DOHH2 (cell line): ENCODE data around the gene DYNLRB2.

ENCODE experiments used
- CTCF ChIP-seq: fragments of 200-600 bp; sonication (generic); IDR thresholded peaks from one replicate; pipeline ENCODE4 v1.5.1; 2014; ENCODE audit warnings: antibody characterized with exemption, mild to moderate bottlenecking, low read depth, low read length; ENCODE audit not compliant: poor library complexity, severe bottlenecking
- EZH2phosphoT487 ChIP-seq: fragments of 200-600 bp; sonication (generic); IDR thresholded peaks from 2 replicates; pipeline ENCODE4 v1.6.1; 2017; ENCODE audit warnings: borderline replicate concordance, mild to moderate bottlenecking, antibody characterized with exemption, low read length, moderate library complexity, mixed read lengths

- TF ChIP-seq CTCF (no peak), EZH2phosphoT487 (no peak)
These were observed 13.2 kb downstream of the DYNLRB2 start for GRCh38 chr16:80554033-80554432.
